ENCODE measurements around the gene SIAH3.

GRCh38 chr13:45882626-45883025 is 31.1 kb upstream of the SIAH3 start:
- no peak for TF ChIP-seq POLR2A (IDR thresholded peaks at IDR 0.05)
- TF ChIP-seq CTCF (IDR thresholded peaks at IDR 0.05): no peak
- no peak for TF ChIP-seq POLR2AphosphoS5 (IDR thresholded peaks at IDR 0.05)

Data from transverse colon (tissue), 4 donors.